Brain microvascular endothelial cell (primary cell): ENCODE results near the gene KBTBD7.

Experiments
- DNase-seq: peaks from one replicate; pipeline ENCODE4 v3.0.0-alpha.2; 2020
- H3K27ac ChIP-seq: fragments of 250-450 bp; sonication (Bioruptor Pico); 2 replicates; pipeline ENCODE4 v1.5.1; 2020; ENCODE audit warnings: mild to moderate bottlenecking, moderate library complexity
- H3K27me3 ChIP-seq: fragments of 250-450 bp; sonication (Bioruptor Pico); replicated peaks from 2 replicates; pipeline ENCODE4 v1.5.1; 2020; ENCODE audit warnings: mild to moderate bottlenecking
- H3K36me3 ChIP-seq: fragments of 250-450 bp; sonication (Bioruptor Pico); replicated peaks from 2 replicates; pipeline ENCODE4 v1.5.1; 2020; ENCODE audit warnings: mild to moderate bottlenecking
- H3K4me3 ChIP-seq: 2 replicates; pipeline ENCODE4 v1.5.1; 2011; ENCODE audit warnings: low read depth, mild to moderate bottlenecking, control low read depth, low read length, moderate library complexity
- CTCF ChIP-seq: IDR thresholded peaks from 2 replicates; pipeline ENCODE4 v1.5.1; 2011; ENCODE audit warnings: low read depth, mild to moderate bottlenecking, moderate library complexity, low read length, control low read depth, inconsistent platforms; ENCODE audit errors: missing control alignments
- in situ Hi-C: cut with HindIII; loops from 2 replicates; pipeline ENCODE4 v1.10.0; 2017; ENCODE audit warnings: low sequenced_read_pairs, low pct_ligation_motif_present

KBTBD7 gene

GRCh38 chr13:41144576-41144975 lies 49.8 kb downstream of the KBTBD7 start:
- Histone ChIP-seq H3K36me3 (no peaks in the 10 kb centered on the region), H3K27me3 (no peaks in the 10 kb centered on the region), H3K27ac (no peak overlapping the region), H3K4me3 (no peak overlapping the region)
- no peak for DNase-seq
- in situ Hi-C loops: no loop called here
- no peak for TF ChIP-seq CTCF
